Osteoblast (primary cell): ENCODE data around the gene PLXNA4. TPM values are rescaled to one million over a fixed set of nuclear protein-coding genes. Genes with fewer than 3 reads are reported as not detected.

ENCODE experiments used
- DNase-seq: peaks from one replicate; pipeline ENCODE4 v3.0.0; 2011; ENCODE audit warnings: low spot score, mixed read lengths; ENCODE audit not compliant: insufficient read length; ENCODE audit errors: missing footprints
- H2AFZ ChIP-seq: 2 replicates; pipeline ENCODE4 v1.6.0; 2011; ENCODE audit warnings: mild to moderate bottlenecking, low read length
- H3K27ac ChIP-seq: 2 replicates; pipeline ENCODE4 v1.5.1; 2011; ENCODE audit warnings: mild to moderate bottlenecking, low read depth, low read length, moderate library complexity
- H3K27me3 ChIP-seq: 2 replicates; pipeline ENCODE4 v1.6.0; 2012; ENCODE audit warnings: mild to moderate bottlenecking, control low read depth, inconsistent platforms, low read length, moderate library complexity; ENCODE audit not compliant: insufficient read depth
- H3K36me3 ChIP-seq: 2 replicates; pipeline ENCODE4 v1.5.1; 2011; ENCODE audit warnings: mild to moderate bottlenecking, low read length, control low read depth, moderate library complexity; ENCODE audit not compliant: insufficient read depth
- H3K4me1 ChIP-seq: 2 replicates; pipeline ENCODE4 v1.5.1; 2011; ENCODE audit warnings: mild to moderate bottlenecking, low read length, control low read depth, moderate library complexity; ENCODE audit not compliant: insufficient read depth
- H3K4me2 ChIP-seq: 2 replicates; pipeline ENCODE4 v1.6.0; 2011; ENCODE audit warnings: mild to moderate bottlenecking, low read length; ENCODE audit not compliant: insufficient read depth
- H3K4me3 ChIP-seq: fragments of 200-600 bp; sonication (generic); 3 replicates; pipeline ENCODE4 v1.5.1; 2012; ENCODE audit warnings: mild to moderate bottlenecking, low read length, inconsistent platforms; ENCODE audit not compliant: insufficient read depth
- H3K79me2 ChIP-seq: 2 replicates; pipeline ENCODE4 v1.6.0; 2012; ENCODE audit warnings: mild to moderate bottlenecking, low read length, control low read depth, inconsistent platforms; ENCODE audit not compliant: insufficient read depth
- H3K9me3 ChIP-seq: 2 replicates; pipeline ENCODE4 v1.5.1; 2011; ENCODE audit warnings: low read depth, low read length, control low read depth
- H4K20me1 ChIP-seq: 2 replicates; pipeline ENCODE4 v1.6.0; 2012; ENCODE audit warnings: mild to moderate bottlenecking, low read length, control low read depth; ENCODE audit not compliant: insufficient read depth
- total RNA-seq: library from RNA; depleted of rRNA; stranded (reverse); fragments of >200 nt; gene quantifications from 2 replicates; pipeline ENCODE4 v1.2.3, GENCODE V29; 2012
- TF ChIP-seq, protein P1 (sequence below): IDR thresholded peaks from 2 replicates; pipeline ENCODE4 v1.5.1; 2011; ENCODE audit warnings: mild to moderate bottlenecking, low read depth, low read length, moderate library complexity; ENCODE audit errors: extremely low read depth

PLXNA4 gene
- total RNA-seq, 1 donor, result 4.3 TPM

DNA sequence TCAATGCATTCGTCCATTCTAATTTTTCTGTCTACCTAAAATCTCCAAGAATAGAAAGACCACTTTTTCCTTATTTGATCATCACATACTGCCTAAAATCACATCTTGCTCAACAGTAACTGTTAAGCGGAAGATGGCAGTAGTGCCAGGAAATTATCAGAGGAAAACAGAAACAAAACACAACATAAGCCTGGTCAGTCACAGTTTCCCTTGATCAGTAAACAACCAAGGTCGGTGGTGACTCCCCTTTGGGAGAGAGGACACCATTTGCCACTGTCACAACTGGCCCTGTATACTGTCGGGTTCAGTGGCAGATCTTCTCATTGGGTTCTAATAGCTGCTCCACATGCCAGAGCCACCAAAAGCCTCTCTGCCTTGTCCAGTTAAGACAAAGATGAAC is 106.6 kb downstream of the PLXNA4 start:
- Histone ChIP-seq H3K4me2 (no peak overlapping the region), H3K4me3 (no peak overlapping the region), H3K79me2 (no peaks in the 10 kb centered on the region), H3K9me3 (no peaks in the 10 kb centered on the region), H4K20me1 (no peaks in the 10 kb centered on the region), H3K4me1 (peaks cover 14% of the 10 kb centered on the region), H2AFZ (no peak overlapping the region), H3K27ac (no peak overlapping the region), H3K27me3 (no peaks in the 10 kb centered on the region), H3K36me3 (no peaks in the 10 kb centered on the region)
- TF ChIP-seq, protein P1, sequence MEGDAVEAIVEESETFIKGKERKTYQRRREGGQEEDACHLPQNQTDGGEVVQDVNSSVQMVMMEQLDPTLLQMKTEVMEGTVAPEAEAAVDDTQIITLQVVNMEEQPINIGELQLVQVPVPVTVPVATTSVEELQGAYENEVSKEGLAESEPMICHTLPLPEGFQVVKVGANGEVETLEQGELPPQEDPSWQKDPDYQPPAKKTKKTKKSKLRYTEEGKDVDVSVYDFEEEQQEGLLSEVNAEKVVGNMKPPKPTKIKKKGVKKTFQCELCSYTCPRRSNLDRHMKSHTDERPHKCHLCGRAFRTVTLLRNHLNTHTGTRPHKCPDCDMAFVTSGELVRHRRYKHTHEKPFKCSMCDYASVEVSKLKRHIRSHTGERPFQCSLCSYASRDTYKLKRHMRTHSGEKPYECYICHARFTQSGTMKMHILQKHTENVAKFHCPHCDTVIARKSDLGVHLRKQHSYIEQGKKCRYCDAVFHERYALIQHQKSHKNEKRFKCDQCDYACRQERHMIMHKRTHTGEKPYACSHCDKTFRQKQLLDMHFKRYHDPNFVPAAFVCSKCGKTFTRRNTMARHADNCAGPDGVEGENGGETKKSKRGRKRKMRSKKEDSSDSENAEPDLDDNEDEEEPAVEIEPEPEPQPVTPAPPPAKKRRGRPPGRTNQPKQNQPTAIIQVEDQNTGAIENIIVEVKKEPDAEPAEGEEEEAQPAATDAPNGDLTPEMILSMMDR, result no peak
- DNase-seq, result no peak

DNA sequence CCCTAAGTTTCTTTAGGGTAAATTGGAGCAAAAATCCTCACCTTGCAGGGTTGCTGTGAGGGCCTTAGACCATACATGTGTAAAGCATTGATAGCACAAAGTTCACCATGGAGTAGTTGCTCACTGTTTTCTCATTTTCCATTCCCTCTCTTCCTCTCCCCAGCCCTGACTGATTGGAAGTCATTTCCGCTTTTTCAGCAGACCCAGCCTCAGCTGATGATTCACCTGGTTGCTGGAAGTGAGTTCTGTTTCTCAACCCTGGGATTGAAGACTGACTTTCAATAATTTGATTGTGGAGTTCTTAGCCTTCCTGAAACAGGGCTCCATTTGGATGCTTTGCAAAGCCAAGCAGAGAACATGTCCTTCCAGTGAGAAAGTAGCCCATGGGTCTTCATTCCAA is 107.0 kb downstream of the PLXNA4 start:
- peaks cover 16% of the 10 kb centered on the region for H3K4me1 ChIP-seq
- TF ChIP-seq, protein P1, result no peak
- no peaks in the 10 kb centered on the region for H3K27me3 ChIP-seq
- H3K79me2 ChIP-seq, result no peaks in the 10 kb centered on the region
- no peak overlapping the region for H3K4me3 ChIP-seq
- no peak for DNase-seq
- H2AFZ ChIP-seq, result no peak overlapping the region
- no peaks in the 10 kb centered on the region for H3K9me3 ChIP-seq
- H3K27ac ChIP-seq, result no peak overlapping the region
- H3K4me2 ChIP-seq, result no peak overlapping the region
- no peaks in the 10 kb centered on the region for H4K20me1 ChIP-seq
- no peaks in the 10 kb centered on the region for H3K36me3 ChIP-seq

DNA sequence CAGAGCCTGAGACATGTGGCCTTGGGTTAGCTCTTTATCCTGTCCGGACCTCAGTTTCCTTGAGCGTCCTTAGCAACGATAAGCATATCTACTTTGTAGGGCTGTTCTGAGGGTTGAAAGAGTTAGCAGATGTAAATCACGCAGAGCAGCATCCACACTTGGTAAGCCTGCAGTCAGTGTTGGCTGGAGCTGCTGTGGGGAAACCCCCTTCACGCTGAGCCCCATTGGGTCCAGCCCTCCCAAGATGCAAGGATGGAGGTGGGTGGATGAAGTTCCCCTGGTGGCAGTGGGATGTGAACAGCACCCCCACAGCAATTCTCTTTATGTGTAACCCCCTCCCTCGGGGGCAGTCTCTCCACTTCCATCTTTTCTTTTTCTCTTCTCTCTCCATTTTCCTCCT is 109.9 kb downstream of the PLXNA4 start:
- Histone ChIP-seq H2AFZ (no peak overlapping the region), H3K4me1 (peaks cover 5% of the 10 kb centered on the region), H4K20me1 (no peaks in the 10 kb centered on the region), H3K4me3 (no peak overlapping the region), H3K9me3 (no peaks in the 10 kb centered on the region), H3K27ac (no peak overlapping the region), H3K79me2 (no peaks in the 10 kb centered on the region), H3K27me3 (no peaks in the 10 kb centered on the region), H3K4me2 (no peak overlapping the region), H3K36me3 (no peaks in the 10 kb centered on the region)
- TF ChIP-seq, protein P1, result no peak
- no peak for DNase-seq

DNA sequence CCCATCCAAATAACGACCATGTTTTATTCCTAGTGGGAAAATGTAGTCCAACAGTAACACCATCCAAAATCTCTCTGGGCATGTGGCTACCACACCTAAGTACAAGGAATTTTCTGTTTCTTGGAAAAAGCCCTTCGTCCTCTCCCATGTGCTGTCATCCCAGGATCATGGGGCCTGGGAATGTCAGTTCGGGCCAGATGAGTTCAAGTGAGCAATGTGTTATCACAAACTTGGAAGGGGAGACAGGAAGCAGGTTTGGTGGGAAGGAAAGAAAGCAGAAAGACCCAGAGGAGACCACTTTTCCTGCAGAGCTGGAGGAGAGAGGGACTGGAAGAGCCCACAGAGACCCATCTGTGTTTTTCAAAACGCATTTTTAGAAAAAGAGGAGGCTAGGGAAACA is 110.8 kb downstream of the PLXNA4 start:
- Histone ChIP-seq H4K20me1 (no peaks in the 10 kb centered on the region), H3K4me2 (no peak overlapping the region), H3K27ac (no peak overlapping the region), H3K4me1 (peaks cover 5% of the 10 kb centered on the region), H3K4me3 (no peak overlapping the region), H3K79me2 (no peaks in the 10 kb centered on the region), H2AFZ (no peak overlapping the region), H3K36me3 (no peaks in the 10 kb centered on the region), H3K27me3 (no peaks in the 10 kb centered on the region), H3K9me3 (no peaks in the 10 kb centered on the region)
- no peak for DNase-seq
- TF ChIP-seq, protein P1, result no peak
